ENCODE results near the gene NDST1. TPM values are rescaled to one million over a fixed set of nuclear protein-coding genes. Genes with fewer than 3 reads are reported as not detected.
A peak's percentile ranks its signal among the peaks of the same experiment; 100 is the strongest.

Gene NDST1
- total and polyA plus RNA-seq, 2 of the 8 experiments (the other 6 are each of a cell fraction or from before 2014, with no cell fraction given), result 27.0 to 72.0 TPM

- 71% methylated on average over 2 of the region's 2 CpGs; no CpG with 5 or more reads in 1 of the 2 experiments for WGBS, 2 experiments (ENCODE audit: extremely low coverage in 1 of 2, insufficient coverage in 1 of 2, insufficient read length in 1 of 2, insufficient replicate concordance in 2 of 2, low coverage in 1 of 2, low lambda C conversion rate in 2 of 2, missing lambda C conversion rate in 1 of 2)
- Histone ChIP-seq H3K56ac (replicated peaks; ENCODE audit: insufficient read length, low read depth, low read length) (no peak overlapping the region), H4K91ac (replicated peaks; ENCODE audit: insufficient read length, low read length) (no peak overlapping the region), H3K79me1 (ENCODE audit: low read depth, low read length) (peaks cover 30% of the 10 kb centered on the region), H3K4ac (replicated peaks; ENCODE audit: insufficient read length, low read depth, low read length) (no peak overlapping the region), H2AK5ac (ENCODE audit: low read depth, low read length) (no peak overlapping the region), H3K23ac (ENCODE audit: insufficient read length) (no peak overlapping the region), H2BK20ac (ENCODE audit: low read length) (peak overlapping the region; percentile 43; the same call in 1 of the 2 replicates), H3K27me3 (replicated peaks in 1 of 4; ENCODE audit: control insufficient read depth in 3 of 4, extremely low read depth in 1 of 4, insufficient read depth in 3 of 4, low read length in 3 of 4) (no peaks in the 10 kb centered on the region), H3K14ac (ENCODE audit: insufficient read length) (no peak overlapping the region), H2BK5ac (ENCODE audit: low read depth, low read length) (no peak overlapping the region), H3K36me3 (ENCODE audit: control insufficient read depth in 2 of 4, insufficient read depth in 4 of 4, low read length in 3 of 4) (peaks cover 0 to 4% (median 0%) of the 10 kb centered on the region in 4 experiments; a peak in 1 of 8 replicates), H4K5ac (ENCODE audit: insufficient read length, low read depth, low read length) (no peak overlapping the region), H3K79me2 (ENCODE audit: control insufficient read depth in 1 of 2, insufficient read depth in 2 of 2, low read length in 2 of 2) (peaks cover 24 to 72% of the 10 kb centered on the region in 2 experiments), H3K27ac (ENCODE audit: low read depth, low read length) (no peak overlapping the region), H2BK120ac (replicated peaks; ENCODE audit: low read depth, low read length) (no peak overlapping the region), H3K9me3 (ENCODE audit: insufficient read depth in 2 of 2, low read depth in 1 of 2, low read length in 1 of 2) (no peaks in the 10 kb centered on the region), H2BK12ac (ENCODE audit: low read depth, low read length) (no peak overlapping the region), H4K20me1 (replicated peaks in 1 of 2; ENCODE audit: control insufficient read depth in 1 of 2, insufficient read depth in 2 of 2, low read length in 2 of 2) (peaks cover 10 to 27% of the 10 kb centered on the region in 2 experiments), H2BK15ac (ENCODE audit: low read length) (no peak overlapping the region), H4K8ac (ENCODE audit: extremely low read depth, insufficient read depth, low read length) (no peak overlapping the region), H3K4me1 (replicated peaks in 1 of 4; ENCODE audit: control insufficient read depth in 3 of 4, insufficient read depth in 4 of 4, low read length in 3 of 4) (peaks cover 21 to 39% (median 34%) of the 10 kb centered on the region in 4 experiments), H3K4me2 (ENCODE audit: insufficient read depth in 1 of 2, low read depth in 2 of 2, low read length in 2 of 2) (peak overlapping the region; percentile 14 to 21; a peak in 1 of 4 replicates), H3K9ac (replicated peaks in 1 of 4; ENCODE audit: extremely low read depth in 1 of 4, low read depth in 3 of 4, low read length in 3 of 4) (no peak overlapping the region), H3K23me2 (ENCODE audit: low read depth, low read length) (peaks cover under 1% of the 10 kb centered on the region; the same call in 1 of the 2 replicates), H3K18ac (ENCODE audit: extremely low read depth, low read length) (no peak overlapping the region), H2AFZ (ENCODE audit: low read length) (no peak overlapping the region), H3K4me3 (ENCODE audit: extremely low read depth in 1 of 4, insufficient read depth in 2 of 4, low read depth in 3 of 4, low read length in 4 of 4) (no peak overlapping the region)
- DNase-seq (ENCODE audit: low read depth in 1 of 2, low spot score in 2 of 2) (no peak), FAIRE-seq (no peak)
- POLR2A ChIA-PET (ENCODE audit: partially characterized antibody), result interaction anchor here (0.8 to 12.0 kb wide), 11 partner anchors 8 to 46 kb away, joined by 3 to 122 read pairs (median 7); partner anchors contain the start of genes NDST1 and RPS14
- CTCF ChIA-PET (ENCODE audit: partially characterized antibody), result interaction anchor here (0.8 to 32.0 kb wide), 16 partner anchors 2 to 166 kb away, joined by 3 to 571 read pairs (median 6); partner anchors contain the start of gene NDST1
- no peak for TF ChIP-seq BCL11A (IDR thresholded peaks at IDR 0.05; ENCODE audit: low read depth in 2 of 2, low read length in 2 of 2)
- TF ChIP-seq CREB1 (IDR thresholded peaks at IDR 0.05), result no peak
- no peak for TF ChIP-seq CHD1 (IDR thresholded peaks at IDR 0.05; ENCODE audit: low read depth, low read length)
- TF ChIP-seq, protein P1, sequence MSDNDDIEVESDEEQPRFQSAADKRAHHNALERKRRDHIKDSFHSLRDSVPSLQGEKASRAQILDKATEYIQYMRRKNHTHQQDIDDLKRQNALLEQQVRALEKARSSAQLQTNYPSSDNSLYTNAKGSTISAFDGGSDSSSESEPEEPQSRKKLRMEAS (IDR thresholded peaks at IDR 0.05), result no peak
- TF ChIP-seq CEBPB (IDR thresholded peaks at IDR 0.05; ENCODE audit: low read depth, low read length), result no peak
- TF ChIP-seq RXRA (IDR thresholded peaks at IDR 0.05; ENCODE audit: insufficient read depth, low read depth, low read length), result no peak
- no peak for TF ChIP-seq SIN3A (conservative IDR thresholded peaks at IDR 0.05 in 1 of 2, IDR thresholded peaks at IDR 0.05 in 1 of 2; ENCODE audit: low read depth in 1 of 2, low read length in 2 of 2)
- TF ChIP-seq SP1 (IDR thresholded peaks at IDR 0.05; ENCODE audit: low read depth, low read length), result no peak
- TF ChIP-seq EP300 (IDR thresholded peaks at IDR 0.05; ENCODE audit: borderline replicate concordance in 1 of 2, low read depth in 2 of 2, low read length in 2 of 2), result no peak
- TF ChIP-seq SAP30 (IDR thresholded peaks at IDR 0.05; ENCODE audit: insufficient read depth, insufficient replicate concordance, low read length), result no peak
- no peak for TF ChIP-seq ATF3 (IDR thresholded peaks at IDR 0.05; ENCODE audit: insufficient read depth, low read depth, low read length)
- TF ChIP-seq JUND (IDR thresholded peaks at IDR 0.05; ENCODE audit: low read length), result no peak
Observed at GRCh38 chr5:150490296-150490669, 17.6 kb upstream of the NDST1 start.
